GM21360 (cell line): ENCODE results near the gene INSRR.

Source experiments
- ATAC-seq: cut with Tn5 transposase; IDR thresholded peaks from one replicate; pipeline ENCODE4 v1.9.1; 2021; ENCODE audit warnings: mild to moderate bottlenecking, moderate library complexity; ENCODE audit not compliant: unreplicated experiment

The INSRR gene

GRCh38 chr1:156876281-156876680 lies 17.4 kb upstream of the INSRR start:
- ATAC-seq, result no peak

DNA sequence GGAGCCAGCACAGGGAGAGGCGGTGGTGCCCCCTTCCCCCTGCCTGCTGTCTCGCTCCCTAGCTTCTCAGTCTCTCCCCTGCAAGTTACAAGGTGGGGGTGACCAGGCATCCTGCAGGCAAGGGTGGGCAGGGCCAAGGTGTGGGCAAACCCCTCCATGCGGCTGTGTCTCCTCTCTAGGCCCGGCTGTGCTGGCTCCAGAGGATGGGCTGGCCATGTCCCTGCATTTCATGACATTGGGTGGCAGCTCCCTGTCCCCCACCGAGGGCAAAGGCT lies 16.4 kb upstream of the INSRR start:
- ATAC-seq, result no peak

GRCh38 chr1:156874572-156875340 lies 15.8 kb upstream of the INSRR start:
- no peak for ATAC-seq

- ATAC-seq, result no peak
These were observed 15.2 kb upstream of the INSRR start for GRCh38 chr1:156874142-156874541.

DNA sequence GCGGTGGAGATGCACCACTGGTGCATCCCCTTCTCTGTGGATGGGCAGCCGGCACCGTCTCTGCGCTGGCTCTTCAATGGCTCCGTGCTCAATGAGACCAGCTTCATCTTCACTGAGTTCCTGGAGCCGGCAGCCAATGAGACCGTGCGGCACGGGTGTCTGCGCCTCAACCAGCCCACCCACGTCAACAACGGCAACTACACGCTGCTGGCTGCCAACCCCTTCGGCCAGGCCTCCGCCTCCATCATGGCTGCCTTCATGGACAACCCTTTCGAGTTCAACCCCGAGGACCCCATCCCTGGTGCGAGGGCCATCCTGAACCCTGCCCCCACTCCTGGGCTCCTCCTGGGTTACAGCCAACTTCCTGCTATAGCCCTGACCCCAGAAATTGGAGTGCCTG lies 14.7 kb upstream of the INSRR start:
- ATAC-seq, result no peak

DNA sequence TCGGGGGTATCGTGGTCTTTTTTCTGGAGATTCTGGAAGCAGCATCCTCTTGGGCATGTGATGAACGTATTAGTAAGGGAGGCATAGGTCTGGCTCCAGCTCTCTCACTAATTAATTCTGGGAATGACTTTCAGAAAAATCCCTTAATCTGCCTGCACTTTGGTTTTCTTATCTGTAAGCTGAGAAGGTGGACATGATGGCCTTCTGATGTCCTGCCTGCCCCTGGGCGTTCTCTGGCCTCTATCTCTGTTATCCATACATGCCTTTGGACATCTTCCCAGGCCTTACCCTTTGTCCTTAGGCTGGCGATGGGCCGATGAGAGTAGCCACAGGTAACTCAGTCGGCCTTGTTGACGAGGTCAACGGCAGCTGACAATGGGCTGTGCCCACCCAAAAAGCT lies 10.5 kb upstream of the INSRR start:
- no peak for ATAC-seq

DNA sequence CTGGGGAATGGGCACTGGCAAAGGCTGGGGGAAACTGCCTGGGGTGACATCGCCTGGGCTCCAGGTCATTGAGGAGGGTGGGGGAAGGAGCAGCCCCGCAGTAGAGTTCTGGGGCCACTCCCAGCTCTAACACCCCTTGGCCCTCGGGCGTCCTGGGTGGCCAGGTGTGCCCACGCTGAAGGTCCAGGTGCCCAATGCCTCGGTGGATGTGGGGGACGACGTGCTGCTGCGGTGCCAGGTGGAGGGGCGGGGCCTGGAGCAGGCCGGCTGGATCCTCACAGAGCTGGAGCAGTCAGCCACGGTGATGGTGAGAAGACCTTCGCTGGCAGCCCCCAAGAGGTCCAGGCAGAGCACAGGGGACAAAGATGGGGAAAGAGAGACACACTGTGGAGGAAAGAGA lies 9.4 kb upstream of the INSRR start:
- ATAC-seq, result no peak

DNA sequence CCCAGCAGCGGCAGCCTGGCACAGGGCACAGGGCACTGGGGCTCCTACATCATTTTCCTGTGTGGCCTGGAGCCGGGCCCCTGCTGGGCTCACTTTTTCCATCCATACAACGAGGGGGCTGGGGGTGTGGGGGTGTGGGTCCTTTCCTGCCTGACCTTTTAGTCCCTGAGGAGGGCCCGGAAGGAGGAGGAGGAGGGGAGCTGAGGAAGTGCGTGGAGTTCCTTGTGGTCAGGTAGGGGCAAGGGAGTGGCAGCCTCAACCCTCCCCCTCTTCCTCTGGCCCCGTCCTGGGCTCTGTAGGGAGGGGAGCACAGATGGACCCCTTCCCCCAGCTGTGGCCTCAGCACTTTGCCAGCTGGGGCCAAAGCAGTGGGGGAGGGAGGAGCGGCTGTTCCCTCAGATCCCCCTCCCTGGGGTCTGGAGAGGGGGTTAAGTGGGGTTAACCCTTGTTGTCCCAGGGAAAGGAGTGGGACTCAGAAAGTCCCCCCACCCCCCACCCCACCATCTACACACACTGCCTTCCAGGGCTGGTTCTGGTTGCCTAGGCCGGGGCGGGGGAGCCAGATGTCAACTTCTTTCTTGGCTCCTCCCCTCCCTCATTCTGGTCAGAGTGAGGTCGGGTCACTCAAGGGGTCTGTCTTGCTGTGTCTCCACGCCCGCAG lies 7.5 kb upstream of the INSRR start:
- ATAC-seq, result no peak

GRCh38 chr1:156865865-156866248 lies 6.9 kb upstream of the INSRR start:
- ATAC-seq, result no peak

GRCh38 chr1:156865258-156865657 lies 6.3 kb upstream of the INSRR start:
- no peak for ATAC-seq

- no peak for ATAC-seq
These were observed 5.9 kb upstream of the INSRR start for GRCh38 chr1:156864796-156865195.

DNA sequence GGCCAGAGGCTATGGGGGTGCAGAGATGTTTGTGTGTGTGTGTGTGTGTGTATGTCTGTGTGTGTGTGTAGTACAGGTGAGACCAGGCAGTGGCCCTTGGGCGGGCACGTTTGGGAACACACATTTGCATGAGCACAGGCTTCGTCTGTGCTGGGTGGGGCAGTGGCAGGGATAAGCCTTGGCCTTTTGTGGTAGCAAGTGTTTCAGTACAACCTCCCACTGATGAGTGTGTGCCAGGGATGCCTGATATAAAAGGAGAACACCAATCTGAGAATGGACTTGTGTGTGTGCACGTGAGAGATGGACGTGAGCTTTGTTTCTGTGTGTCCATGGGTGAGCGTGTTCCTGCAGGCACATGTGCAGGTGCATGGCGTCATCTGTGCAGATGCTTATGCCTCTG lies 4.7 kb upstream of the INSRR start:
- ATAC-seq, result no peak

DNA sequence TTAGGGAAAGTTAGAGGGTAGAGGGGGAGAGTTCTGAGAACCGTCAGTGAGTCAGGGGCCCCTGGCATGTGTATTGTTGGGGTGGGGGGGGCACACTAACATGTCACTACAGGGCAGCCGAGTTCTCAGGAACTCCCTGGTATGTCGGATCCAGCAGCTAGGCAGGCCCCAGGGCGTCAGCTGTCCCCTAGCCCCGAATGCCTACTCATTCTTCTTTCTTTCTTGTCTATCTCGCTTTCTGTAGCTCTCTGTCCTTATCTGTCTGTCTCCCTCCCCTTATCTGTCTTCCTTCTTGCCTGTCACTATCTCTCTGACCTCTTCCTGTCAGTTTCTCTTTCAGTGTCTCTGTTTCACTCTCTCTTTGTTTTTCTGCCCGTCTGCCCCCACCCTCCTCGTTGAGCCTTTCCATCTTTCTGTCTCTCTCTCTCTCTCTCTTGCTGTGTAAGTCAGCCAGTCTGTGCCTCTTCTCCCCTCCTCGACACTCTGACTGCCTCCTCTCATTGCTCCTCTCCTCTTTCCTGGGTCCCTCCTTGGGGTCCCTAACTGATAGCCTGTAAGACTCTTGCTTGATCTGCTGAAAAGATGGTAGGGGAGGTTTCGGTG lies 4.2 kb upstream of the INSRR start:
- ATAC-seq, result no peak

GRCh38 chr1:156862584-156862983 lies 3.7 kb upstream of the INSRR start:
- no peak for ATAC-seq

DNA sequence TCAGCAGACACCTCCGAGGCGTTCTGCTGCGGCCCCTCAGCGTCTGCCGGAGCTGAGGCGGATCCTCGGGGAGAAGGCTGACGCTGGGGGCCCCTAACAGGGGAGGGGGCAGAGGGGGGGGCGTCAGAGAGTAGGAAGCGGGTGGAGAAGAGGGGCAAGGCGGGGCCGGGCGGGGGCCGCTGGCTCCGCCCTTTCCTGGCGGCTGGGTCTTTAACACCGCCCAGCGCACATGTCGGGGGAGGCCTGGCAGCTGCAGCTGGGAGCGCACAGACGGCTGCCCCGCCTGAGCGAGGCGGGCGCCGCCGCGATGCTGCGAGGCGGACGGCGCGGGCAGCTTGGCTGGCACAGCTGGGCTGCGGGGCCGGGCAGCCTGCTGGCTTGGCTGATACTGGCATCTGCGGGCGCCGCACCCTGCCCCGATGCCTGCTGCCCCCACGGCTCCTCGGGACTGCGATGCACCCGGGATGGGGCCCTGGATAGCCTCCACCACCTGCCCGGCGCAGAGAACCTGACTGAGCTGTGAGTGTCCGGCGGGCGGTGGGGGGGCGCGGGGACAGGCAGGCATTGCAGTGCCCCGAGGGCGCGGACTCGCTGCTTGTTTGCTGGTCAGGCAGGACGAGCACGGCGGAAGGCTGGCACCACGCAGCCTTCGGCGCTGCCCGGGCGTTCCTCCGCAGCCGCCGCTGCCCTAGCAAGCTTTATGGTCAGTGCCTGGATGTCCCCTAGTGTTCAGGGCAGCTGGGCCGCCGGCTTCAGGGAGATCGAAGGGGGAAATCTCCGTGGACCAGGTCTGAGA lies 1.9 kb upstream of the INSRR start, which contains the start of gene NTRK1:
TSS of gene NTRK1 (plus strand) at position 238 of the 796 bp plus-strand sequence. CDS start at position 308, 70 bp downstream.
- ATAC-seq, result no peak

- no peak for ATAC-seq
These were observed 1.3 kb upstream of the INSRR start for GRCh38 chr1:156860113-156860627.

DNA sequence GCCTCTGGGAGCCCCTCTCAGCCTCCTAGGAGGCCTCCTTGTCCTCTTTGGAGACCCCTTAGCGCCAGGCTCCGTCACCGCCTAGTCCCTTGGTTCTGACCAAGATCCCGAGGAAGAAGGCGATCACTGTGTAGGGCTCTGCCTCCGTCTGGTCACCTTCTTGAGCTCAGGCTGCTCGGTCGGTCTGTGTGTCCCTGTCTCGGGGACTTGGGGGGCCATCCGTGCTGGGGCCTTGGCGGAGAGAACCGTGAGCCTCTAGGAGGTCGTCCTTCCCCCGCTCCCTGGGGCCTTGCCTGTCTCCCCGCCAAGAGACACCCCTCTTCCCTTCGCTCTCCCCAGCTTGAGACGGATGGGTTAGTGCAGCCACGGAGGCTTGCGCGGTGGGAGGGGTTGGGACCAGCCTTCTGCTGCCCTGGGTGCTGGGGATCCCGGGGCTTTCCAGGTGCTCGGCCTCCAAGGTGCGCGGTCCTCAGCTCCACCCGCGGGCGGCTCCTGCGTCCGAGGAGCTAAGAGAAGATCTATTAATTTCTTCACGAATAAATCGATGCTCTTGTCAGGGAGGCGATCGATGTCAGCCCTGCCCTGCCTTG lies 701 bp upstream of the INSRR start:
- no peak for ATAC-seq

DNA sequence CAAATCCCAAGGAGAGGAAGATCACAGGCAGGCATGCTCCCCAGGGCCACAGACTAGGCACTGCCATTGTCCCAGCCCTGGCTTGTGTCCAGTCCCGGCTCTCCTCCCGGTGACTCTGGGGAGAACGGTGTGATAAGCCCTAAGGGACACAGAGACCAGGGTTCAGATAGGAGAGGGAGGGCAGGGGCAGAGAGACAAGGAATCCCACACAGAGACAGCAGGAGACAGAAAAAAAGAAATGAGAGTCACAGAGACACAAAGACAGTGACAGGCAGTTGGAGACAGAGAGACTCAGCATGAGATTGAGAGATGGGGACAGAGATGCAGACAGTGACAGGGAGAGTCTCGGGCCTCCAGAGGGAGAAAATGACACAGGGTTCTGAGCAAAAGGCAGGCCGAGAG lies 361 bp downstream of the INSRR start:
- no peak for ATAC-seq

- ATAC-seq, result no peak
These were observed 1.4 kb downstream of the INSRR start for GRCh38 chr1:156857532-156857931.

DNA sequence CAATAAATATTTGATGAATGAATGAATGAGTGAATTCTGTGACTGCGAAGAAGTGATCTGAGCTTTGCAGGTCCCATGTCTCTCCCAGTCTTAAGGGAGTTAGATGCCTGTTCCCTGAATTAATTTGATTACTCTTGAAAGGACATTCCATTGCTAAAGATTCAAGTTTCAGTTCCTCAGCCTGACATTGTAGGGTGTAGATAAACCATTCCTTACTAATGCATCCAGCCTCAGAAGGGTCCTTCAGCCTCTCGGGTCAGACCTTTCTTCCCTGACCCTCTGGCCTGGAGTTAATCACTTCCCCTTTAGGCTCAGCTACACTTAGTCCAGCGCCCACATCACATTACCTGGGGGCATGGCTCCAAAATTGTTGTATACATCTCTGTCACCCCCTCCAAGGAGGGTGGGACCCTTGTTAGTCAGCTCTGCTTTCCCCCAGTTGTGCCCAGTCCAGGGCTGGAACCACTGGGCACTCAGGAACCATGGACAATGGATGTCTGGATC lies 2.6 kb downstream of the INSRR start:
- ATAC-seq, result no peak

DNA sequence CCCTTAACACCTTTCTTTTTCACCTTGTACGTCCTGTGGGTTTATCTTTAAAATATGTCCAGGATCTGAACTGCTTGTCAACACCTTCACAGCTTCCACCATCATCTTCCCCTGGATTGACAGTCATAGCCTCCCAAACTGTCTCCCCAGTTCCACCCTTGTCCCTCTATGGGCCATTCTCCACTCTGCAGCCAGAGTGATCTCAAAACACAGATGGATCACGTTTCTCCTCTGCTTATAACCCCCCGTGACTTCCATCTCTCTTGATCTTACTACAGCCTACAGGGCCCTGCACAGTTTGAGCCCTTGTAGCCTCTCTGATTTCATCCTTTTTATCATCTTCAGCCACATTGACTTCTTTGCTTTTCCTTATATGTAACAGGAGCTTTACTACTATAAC lies 4.3 kb downstream of the INSRR start:
- ATAC-seq, result no peak
